HG03066 (cell line): Measurements from ENCODE around the gene KLRK1.
"Not testable (repeated sequence)": the region's sequence is repeated elsewhere in the genome, so short reads cannot be mapped to it uniquely, and the experiment has no call there.

Experiments
- ATAC-seq: cut with Tn5 transposase; IDR thresholded peaks from one replicate; pipeline ENCODE4 v1.9.1; 2021; ENCODE audit warnings: low read depth; ENCODE audit not compliant: unreplicated experiment

The KLRK1 gene

GRCh38 chr12:10363914-10364814 is 25.7 kb downstream of the KLRK1 start:
- peak; percentile 84 for ATAC-seq

- ATAC-seq: no peak
Observed at GRCh38 chr12:10363658-10363913, 26.3 kb downstream of the KLRK1 start.

- ATAC-seq: no peak
Observed at GRCh38 chr12:10362828-10363657, 26.8 kb downstream of the KLRK1 start.

- ATAC-seq: no peak
Observed at GRCh38 chr12:10362325-10362724, 27.5 kb downstream of the KLRK1 start.

- ATAC-seq: no peak
Observed at GRCh38 chr12:10361622-10362021, 28.2 kb downstream of the KLRK1 start.

GRCh38 chr12:10361084-10361483 is 28.8 kb downstream of the KLRK1 start:
- no peak for ATAC-seq

- no peak for ATAC-seq
Observed at GRCh38 chr12:10358969-10359368, 30.9 kb downstream of the KLRK1 start.

GRCh38 chr12:10358131-10358530 is 31.7 kb downstream of the KLRK1 start:
- ATAC-seq: no peak

GRCh38 chr12:10354502-10354901 is 35.3 kb downstream of the KLRK1 start:
- ATAC-seq: no peak

GRCh38 chr12:10354071-10354470 is 35.8 kb downstream of the KLRK1 start:
- no peak for ATAC-seq

GRCh38 chr12:10351457-10351856 is 38.4 kb downstream of the KLRK1 start:
- ATAC-seq: not testable (repeated sequence)

- ATAC-seq: no peak
Observed at GRCh38 chr12:10341892-10342509, 47.8 kb downstream of the KLRK1 start.

- ATAC-seq: not testable (repeated sequence)
Observed at GRCh38 chr12:10340946-10341345, 48.9 kb downstream of the KLRK1 start.

- no peak for ATAC-seq
Observed at GRCh38 chr12:10339053-10339840, 50.6 kb downstream of the KLRK1 start.

GRCh38 chr12:10338470-10338869 is 51.4 kb downstream of the KLRK1 start:
- not testable (repeated sequence) for ATAC-seq

- ATAC-seq: not testable (repeated sequence)
Observed at GRCh38 chr12:10336196-10336595, 53.6 kb downstream of the KLRK1 start.

- ATAC-seq: no peak
Observed at GRCh38 chr12:10331642-10332239, 58.1 kb downstream of the KLRK1 start.

GRCh38 chr12:10328691-10329090 is 61.1 kb downstream of the KLRK1 start:
- not testable (repeated sequence) for ATAC-seq
